Lung (tissue), 12 donors: ENCODE results near the gene OLFM3. TPM values are rescaled to one million over a fixed set of nuclear protein-coding genes. Genes with fewer than 3 reads are reported as not detected.
A peak's percentile ranks its signal among the peaks of the same experiment; 100 is the strongest.

Source experiments
- ATAC-seq: fragments of 200-7000 bp; cut with Tn5 transposase; one replicate; pipeline ENCODE4 v1.9.1; 2020; ENCODE audit warnings: moderate number of reproducible peaks; ENCODE audit not compliant: insufficient read depth, low FRiP score
- DNase-seq, 3 donors: peaks; one replicate each; pipeline ENCODE4 v3.0.0-alpha.2; 2013 to 2017
- H3K27ac ChIP-seq, 2 donors: one replicate each; pipeline ENCODE4 v1.5.1; 2013; ENCODE audit warnings: mild to moderate bottlenecking in 2 of 2, moderate library complexity in 2 of 2, control low read depth in 1 of 2, inconsistent platforms in 1 of 2, low read depth in 1 of 2, low read length in 1 of 2
- H3K27me3 ChIP-seq, 3 donors: one replicate each; pipeline ENCODE4 v1.5.1; 2013; ENCODE audit warnings: low read length in 2 of 3; ENCODE audit not compliant: control insufficient read depth in 3 of 3, insufficient read depth in 3 of 3
- H3K36me3 ChIP-seq, 4 donors: one replicate each; pipeline ENCODE4 v1.5.1; 2013; ENCODE audit warnings: low read length in 4 of 4, mild to moderate bottlenecking in 1 of 4, moderate library complexity in 1 of 4; ENCODE audit not compliant: control insufficient read depth in 4 of 4, insufficient read depth in 4 of 4
- H3K4me1 ChIP-seq, 5 donors: one replicate each; pipeline ENCODE4 v1.5.1; 2013; ENCODE audit warnings: low read length in 5 of 5, mild to moderate bottlenecking in 2 of 5, moderate library complexity in 1 of 5; ENCODE audit not compliant: control insufficient read depth in 5 of 5, insufficient read depth in 5 of 5
- H3K4me3 ChIP-seq: one replicate; pipeline ENCODE4 v1.5.1; 2013; ENCODE audit warnings: mild to moderate bottlenecking, control low read depth, moderate library complexity
- H3K9ac ChIP-seq, 2 donors: one replicate each; pipeline ENCODE4 v1.5.1; 2013; ENCODE audit warnings: low read length in 2 of 2, control low read depth in 1 of 2; ENCODE audit not compliant: insufficient read depth in 1 of 2
- H3K9me3 ChIP-seq, 4 donors: one replicate each; pipeline ENCODE4 v1.5.1; 2013; ENCODE audit warnings: low read length in 3 of 4, mild to moderate bottlenecking in 1 of 4, moderate library complexity in 1 of 4; ENCODE audit not compliant: control insufficient read depth in 4 of 4, insufficient read depth in 3 of 4
- CTCF ChIP-seq: IDR thresholded peaks from 2 replicates; pipeline ENCODE4 v1.5.1; 2012; ENCODE audit warnings: mild to moderate bottlenecking; ENCODE audit errors: control extremely low read depth, extremely low read depth
- WGBS, 2 donors: extraction: QIAGEN DNeasy Blood & Tissue Kit; methylation state at CpG; one replicate each; pipeline ENCODE4 v1.1.7; 2013; 5-methylcytosine and 5-hydroxymethylcytosine counted together
- polyA plus RNA-seq, 2 donors: library from polyadenylated mRNA; stranded (reverse); fragments of 200-250 nt; gene quantifications; one replicate each; pipeline ENCODE4 v1.2.1, GENCODE V29; 2013
- total RNA-seq, 2 donors: library from RNA; depleted of rRNA in 1 of 2; stranded (reverse); fragments of >200 nt in 1 of 2; gene quantifications; one replicate each; pipeline ENCODE4 v1.2.1, GENCODE V29; 2014 to 2021
- donor health status: control.
- donor health status: control.
- donor health status: Bipolar disorder and iron deficiency.
- donor health status: healthy.
- donor health status: DM: yes; HTN: yes; CAD: no.

Gene OLFM3
- total and polyA plus RNA-seq, 4 donors: 8.1 TPM; not detected in 3

DNA sequence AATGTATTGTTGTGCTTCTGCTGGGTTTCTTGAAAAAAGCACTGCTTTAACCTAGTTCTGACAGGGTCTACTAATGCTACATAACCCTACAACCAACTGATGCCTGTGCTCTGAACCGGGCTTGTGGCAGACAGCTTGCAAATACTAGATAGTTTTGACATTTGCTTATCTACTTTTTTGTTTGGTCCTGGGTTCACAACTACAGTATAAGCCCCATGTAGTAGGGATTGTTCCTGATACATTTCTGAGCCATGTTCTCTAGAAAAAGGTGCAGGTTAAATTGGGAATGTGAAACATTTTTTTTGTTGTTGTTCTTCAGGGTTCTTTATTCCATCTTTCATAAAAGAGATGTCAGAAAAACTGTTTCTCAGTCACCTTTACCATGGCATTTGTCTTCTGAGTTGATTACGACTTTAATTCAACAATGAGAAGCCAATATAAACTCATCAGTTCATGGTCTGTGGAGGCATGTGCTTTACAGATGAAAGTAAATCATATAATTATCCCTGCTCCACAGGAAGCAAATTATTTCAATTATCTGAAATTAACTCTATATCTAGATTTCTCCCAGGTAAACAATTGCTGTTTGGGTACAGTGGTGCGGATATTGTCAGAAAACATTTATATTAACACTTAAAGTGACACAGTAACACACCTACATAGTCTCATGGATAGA lies 22.0 kb downstream of the OLFM3 start:
- Histone ChIP-seq H3K36me3 (no peaks in the 10 kb centered on the region), H3K27me3 (no peaks in the 10 kb centered on the region), H3K4me1 (peaks cover 0 to 4% (median 0%) of the 10 kb centered on the region in 5 donors), H3K9me3 (no peaks in the 10 kb centered on the region), H3K27ac (no peak overlapping the region), H3K4me3 (no peak overlapping the region), H3K9ac (no peak overlapping the region)
- no peak for TF ChIP-seq CTCF
- no peak for ATAC-seq
- DNase-seq: no peak
- 64 to 85% methylated on average over 3 of the region's 3 CpGs for WGBS, 2 donors

DNA sequence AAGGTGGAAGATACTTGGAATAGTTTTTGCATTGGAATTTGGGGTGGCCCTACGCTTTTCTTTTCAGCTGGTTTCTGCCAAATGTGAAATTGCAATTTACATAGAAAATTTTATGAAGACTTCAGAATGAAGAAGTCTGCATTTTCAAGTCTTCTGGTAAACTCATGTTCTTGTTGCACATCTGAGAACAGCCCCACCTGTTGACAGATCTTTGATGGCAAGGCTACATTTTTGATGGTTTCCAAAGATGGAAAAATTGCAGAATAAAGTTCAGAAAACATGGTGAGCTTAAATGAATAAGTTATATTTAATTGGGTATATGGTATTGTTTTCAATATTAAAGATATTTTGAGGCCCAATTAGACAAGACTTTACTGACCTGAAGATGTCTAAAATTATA lies 25.4 kb downstream of the OLFM3 start:
- Histone ChIP-seq H3K36me3 (no peaks in the 10 kb centered on the region), H3K27me3 (no peaks in the 10 kb centered on the region), H3K9me3 (no peaks in the 10 kb centered on the region), H3K9ac (no peak overlapping the region), H3K27ac (no peak overlapping the region), H3K4me3 (no peak overlapping the region), H3K4me1 (peaks cover 0 to 4% (median 0%) of the 10 kb centered on the region in 5 donors)
- WGBS, 2 donors: 75 to 82% methylated on average over 1 of the region's 1 CpG
- DNase-seq: peak in 1 of 3 donors; percentile 39
- TF ChIP-seq CTCF: no peak
- ATAC-seq: no peak

- no peaks in the 10 kb centered on the region for H3K4me1 ChIP-seq
- ATAC-seq (no peak), DNase-seq (no peak)
- no peaks in the 10 kb centered on the region for H3K36me3 ChIP-seq
- no peak for TF ChIP-seq CTCF
- H3K9ac ChIP-seq: no peak overlapping the region
- H3K4me3 ChIP-seq: no peak overlapping the region
- no peaks in the 10 kb centered on the region for H3K9me3 ChIP-seq
- no peaks in the 10 kb centered on the region for H3K27me3 ChIP-seq
- no peak overlapping the region for H3K27ac ChIP-seq
- WGBS, 2 donors: 54 to 77% methylated on average over 4 of the region's 4 CpGs
Observed at GRCh38 chr1:101967871-101968270, 28.9 kb downstream of the OLFM3 start.

DNA sequence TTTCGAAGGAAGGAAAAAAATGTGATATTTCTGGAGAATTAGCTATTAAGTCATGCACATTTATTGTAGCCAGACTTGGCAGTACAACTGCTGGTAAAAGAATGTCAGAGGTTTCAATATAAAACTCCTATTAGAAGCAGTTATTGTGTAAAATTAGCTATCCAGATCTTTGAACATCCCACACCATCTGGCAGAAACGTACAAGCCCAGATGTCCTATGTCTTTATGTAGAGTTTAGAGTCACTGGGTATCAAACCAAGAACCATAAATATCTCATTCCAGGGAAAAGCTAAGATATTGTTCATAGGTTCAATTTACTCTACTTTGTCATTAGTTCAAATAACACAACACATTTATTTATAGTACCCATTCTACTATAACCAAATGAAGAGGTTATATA lies 31.4 kb downstream of the OLFM3 start:
- Histone ChIP-seq H3K9ac (no peak overlapping the region), H3K36me3 (no peaks in the 10 kb centered on the region), H3K4me3 (no peak overlapping the region), H3K27ac (no peak overlapping the region), H3K9me3 (no peaks in the 10 kb centered on the region), H3K4me1 (no peaks in the 10 kb centered on the region), H3K27me3 (no peaks in the 10 kb centered on the region)
- DNase-seq (peak in 1 of 3 donors; percentile 10), ATAC-seq (no peak)
- 77 to 82% methylated on average over 2 of the region's 2 CpGs for WGBS, 2 donors
- no peak for TF ChIP-seq CTCF
